Peyer's patch (tissue), 4 donors: ENCODE measurements around the gene ZNF106. TPM values are rescaled to one million over a fixed set of nuclear protein-coding genes. Genes with fewer than 3 reads are reported as not detected.

ENCODE experiments used
- DNase-seq, 3 donors: peaks; one replicate each; pipeline ENCODE4 v3.0.0-alpha.2; 2017 to 2019
- H3K27ac ChIP-seq, 4 donors: fragments of 200-600 bp; sonication (generic); one replicate each; pipeline ENCODE4 v1.5.1; 2016 to 2019
- H3K27me3 ChIP-seq, 2 donors: fragments of 200-600 bp; sonication (generic); one replicate each; pipeline ENCODE4 v1.5.1; 2019
- H3K36me3 ChIP-seq, 3 donors: fragments of 200-600 bp; sonication (generic); one replicate each; pipeline ENCODE4 v1.5.1; 2016 to 2019
- H3K4me1 ChIP-seq, 4 donors: fragments of 200-600 bp; sonication (generic); one replicate each; pipeline ENCODE4 v1.5.1; 2016 to 2019
- H3K4me3 ChIP-seq, 4 donors: fragments of 200-600 bp; sonication (generic); 1 replicate in 3 of 4; 2 replicates in 1 of 4; pipeline ENCODE4 v1.5.1; 2016 to 2019; ENCODE audit warnings: mild to moderate bottlenecking in 1 of 4
- H3K9me3 ChIP-seq, 4 donors: fragments of 200-600 bp; sonication (generic); one replicate each; pipeline ENCODE4 v1.5.1; 2016 to 2019; ENCODE audit warnings: mild to moderate bottlenecking in 1 of 4
- CTCF ChIP-seq, 6 experiments: fragments of 450-650 bp in 4 of 6; fragments of 200-600 bp in 2 of 6; sonication (generic) in 1 of 6; IDR thresholded peaks; one replicate each; pipeline ENCODE4 v1.5.1; 2017 to 2019; ENCODE audit warnings: antibody characterized with exemption in 6 of 6, mild to moderate bottlenecking in 3 of 6, moderate library complexity in 1 of 6
- POLR2A ChIP-seq, 2 donors: fragments of 450-650 bp; IDR thresholded peaks; one replicate each; pipeline ENCODE4 v1.5.1; 2017; ENCODE audit warnings: antibody characterized with exemption in 2 of 2, mild to moderate bottlenecking in 2 of 2, moderate library complexity in 2 of 2
- total RNA-seq, 4 donors: library from RNA; depleted of rRNA; stranded (reverse); fragments of >200 nt; gene quantifications; one replicate each; pipeline ENCODE4 v1.1.0, GENCODE V29; 2016

ZNF106 gene
- total RNA-seq, 4 donors from 2014 or later, result 31.7 to 74.3 (median 42.1) TPM

- TF ChIP-seq CTCF (IDR thresholded peaks at IDR 0.05) (no peak), POLR2A (IDR thresholded peaks at IDR 0.05) (no peak)
- no peaks in the 10 kb centered on the region for H3K4me1 ChIP-seq
- no peak overlapping the region for H3K4me3 ChIP-seq
- no peak for DNase-seq
- no peaks in the 10 kb centered on the region for H3K9me3 ChIP-seq
- no peaks in the 10 kb centered on the region for H3K27me3 ChIP-seq
- peaks cover 0 to 11% (median 0%) of the 10 kb centered on the region in 3 donors for H3K36me3 ChIP-seq
- H3K27ac ChIP-seq, result no peak overlapping the region
These were observed 88.3 kb downstream of the ZNF106 start for GRCh38 chr15:42402455-42403205.

- H3K9me3 ChIP-seq, result no peaks in the 10 kb centered on the region
- H3K36me3 ChIP-seq, result peaks cover 0 to 11% (median 0%) of the 10 kb centered on the region in 3 donors
- TF ChIP-seq CTCF (IDR thresholded peaks at IDR 0.05) (no peak), POLR2A (IDR thresholded peaks at IDR 0.05) (no peak)
- H3K4me1 ChIP-seq, result no peaks in the 10 kb centered on the region
- H3K27me3 ChIP-seq, result no peaks in the 10 kb centered on the region
- no peak overlapping the region for H3K27ac ChIP-seq
- no peak overlapping the region for H3K4me3 ChIP-seq
- no peak for DNase-seq
These were observed 89.1 kb downstream of the ZNF106 start for GRCh38 chr15:42401544-42402454.

GRCh38 chr15:42395838-42396237 is 95.1 kb downstream of the ZNF106 start:
- TF ChIP-seq POLR2A (IDR thresholded peaks at IDR 0.05) (peak in 1 of 2 donors; percentile 19), CTCF (IDR thresholded peaks at IDR 0.05) (no peak)
- Histone ChIP-seq H3K4me1 (peaks cover 0 to 12% (median 0%) of the 10 kb centered on the region in 4 donors), H3K27me3 (no peaks in the 10 kb centered on the region), H3K9me3 (no peaks in the 10 kb centered on the region), H3K4me3 (no peak overlapping the region), H3K36me3 (no peaks in the 10 kb centered on the region), H3K27ac (peak overlapping the region in 2 of 4 donors; percentile 45 to 49)
- no peak for DNase-seq

DNA sequence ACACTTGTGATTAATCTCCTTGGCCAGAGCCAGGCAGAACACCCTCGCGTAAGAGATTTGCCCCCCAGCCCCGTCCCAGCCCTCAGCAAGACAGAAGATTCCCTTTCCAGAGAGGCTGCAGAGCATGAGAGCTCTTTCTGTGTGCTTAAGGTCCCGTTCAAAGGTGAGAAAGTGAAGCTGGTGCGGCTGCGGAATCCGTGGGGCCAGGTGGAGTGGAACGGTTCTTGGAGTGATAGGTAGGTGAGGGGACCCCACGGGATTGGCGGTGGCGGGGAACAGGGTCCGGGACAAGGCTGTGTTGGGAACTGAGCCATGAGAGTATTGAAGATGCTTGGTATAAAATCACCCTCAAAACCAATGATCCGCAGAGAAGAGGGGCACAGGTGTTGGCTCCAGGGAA is 96.8 kb downstream of the ZNF106 start:
- peak in 1 of 3 donors; percentile 30 for DNase-seq
- no peak overlapping the region for H3K4me3 ChIP-seq
- peaks cover 0 to 12% (median 0%) of the 10 kb centered on the region in 4 donors for H3K4me1 ChIP-seq
- H3K9me3 ChIP-seq, result no peaks in the 10 kb centered on the region
- no peaks in the 10 kb centered on the region for H3K36me3 ChIP-seq
- H3K27ac ChIP-seq, result no peak overlapping the region
- no peak for TF ChIP-seq POLR2A (IDR thresholded peaks at IDR 0.05)
- no peak for TF ChIP-seq CTCF (IDR thresholded peaks at IDR 0.05)
- no peaks in the 10 kb centered on the region for H3K27me3 ChIP-seq

- peaks cover 0 to 12% (median 0%) of the 10 kb centered on the region in 4 donors for H3K4me1 ChIP-seq
- H3K9me3 ChIP-seq, result no peaks in the 10 kb centered on the region
- peak overlapping the region in 3 of 4 donors; percentile 70 to 96 (median 85) for H3K27ac ChIP-seq
- peak overlapping the region in 2 of 4 donors; percentile 10 to 21 for H3K4me3 ChIP-seq
- H3K27me3 ChIP-seq, result no peaks in the 10 kb centered on the region
- no peaks in the 10 kb centered on the region for H3K36me3 ChIP-seq
- peak in 2 of 3 donors; percentile 86 for DNase-seq
- no peak for TF ChIP-seq CTCF (IDR thresholded peaks at IDR 0.05)
- peak in 1 of 2 donors; percentile 45 for TF ChIP-seq POLR2A (IDR thresholded peaks at IDR 0.05)
These were observed 98.5 kb downstream of the ZNF106 start for GRCh38 chr15:42392309-42393024.
